ENCODE data around the gene SPATC1L. TPM values are rescaled to one million over a fixed set of nuclear protein-coding genes. Genes with fewer than 3 reads are reported as not detected.

SPATC1L gene
- total RNA-seq, 1 experiment from 2014 or later, result 36.0 TPM

DNA sequence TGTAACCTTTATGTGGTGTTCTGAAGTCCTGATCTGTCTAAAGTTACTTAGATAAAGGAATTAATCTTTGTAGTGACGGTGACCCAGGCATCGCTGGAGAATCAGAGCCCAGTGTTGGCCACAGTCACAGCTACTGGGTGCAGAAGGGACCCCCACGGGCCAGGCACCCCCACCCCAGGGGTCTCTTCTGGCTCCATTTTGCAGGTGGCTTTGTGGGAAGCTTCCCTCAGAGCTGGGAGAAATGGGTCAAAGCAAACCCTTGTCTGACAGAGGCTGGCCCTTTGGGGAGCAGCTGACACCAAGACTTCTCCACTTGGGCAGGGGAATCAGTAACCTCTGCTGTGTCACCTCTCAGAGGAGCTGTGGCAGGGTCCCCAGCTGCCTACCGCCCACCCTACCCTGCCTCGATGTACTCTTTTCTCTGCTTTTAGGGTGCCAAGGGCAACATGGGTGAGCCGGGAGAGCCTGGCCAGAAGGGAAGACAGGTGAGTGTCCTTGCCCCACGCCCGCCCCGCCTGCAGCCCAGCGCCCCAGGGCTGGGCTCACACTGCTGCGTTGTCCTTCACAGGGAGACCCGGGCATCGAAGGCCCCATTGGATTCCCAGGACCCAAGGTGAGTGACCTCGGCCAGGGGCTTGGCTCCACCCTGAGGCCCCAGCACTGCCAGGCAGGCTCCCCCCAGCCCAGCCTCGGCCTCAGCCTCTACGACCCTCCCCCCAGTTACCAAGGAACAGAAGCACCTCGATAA is 68.6 kb downstream of the SPATC1L start:
- Histone ChIP-seq H3K27me3 (ENCODE audit: insufficient read depth, low read length) (no peaks in the 10 kb centered on the region), H2AFZ (ENCODE audit: low read length) (no peak overlapping the region), H3K79me1 (ENCODE audit: insufficient read depth, low read depth, low read length, poor library complexity, severe bottlenecking) (no peaks in the 10 kb centered on the region), H3K23me2 (ENCODE audit: insufficient read length, low read depth, low read length, poor library complexity, severe bottlenecking) (no peaks in the 10 kb centered on the region), H2BK120ac (ENCODE audit: low read depth, low read length, poor library complexity, severe bottlenecking) (no peak overlapping the region), H3K79me2 (ENCODE audit: insufficient read depth, low read length) (no peaks in the 10 kb centered on the region), H3K14ac (ENCODE audit: insufficient read depth, low read length) (no peak overlapping the region), H2BK15ac (ENCODE audit: low read depth, low read length) (no peak overlapping the region), H3T11ph (ENCODE audit: low read length) (no peak overlapping the region), H3K27ac (ENCODE audit: insufficient read length, low read depth, low read length) (no peak overlapping the region), H2BK12ac (ENCODE audit: insufficient read length, low read depth, low read length) (no peak overlapping the region), H3K23ac (ENCODE audit: insufficient read length, low read depth, low read length) (no peak overlapping the region), H4K8ac (replicated peaks; ENCODE audit: insufficient read length, low read depth, low read length) (no peak overlapping the region), H3K4me2 (ENCODE audit: insufficient read depth, insufficient read length, low read length) (no peak overlapping the region), H3K56ac (ENCODE audit: insufficient read length, low read depth, low read length) (no peak overlapping the region), H3K4me1 (ENCODE audit: insufficient read depth, low read length) (no peaks in the 10 kb centered on the region), H2BK20ac (ENCODE audit: low read depth, low read length, poor library complexity, severe bottlenecking) (no peak overlapping the region), H4K5ac (ENCODE audit: insufficient read length, low read depth, low read length) (no peak overlapping the region), H3K9ac (ENCODE audit: extremely low read depth, insufficient read length, low read length) (no peak overlapping the region), H4K91ac (ENCODE audit: insufficient read length, low read depth, low read length) (no peak overlapping the region), H2AK5ac (ENCODE audit: insufficient read length, low read length) (no peak overlapping the region), H4K20me1 (ENCODE audit: control insufficient read depth, insufficient read depth, insufficient read length) (no peaks in the 10 kb centered on the region), H3K4ac (ENCODE audit: low read depth, low read length) (no peak overlapping the region), H2BK5ac (ENCODE audit: insufficient read length, low read length) (no peak overlapping the region), H3K18ac (ENCODE audit: insufficient read length, low read depth, low read length) (no peak overlapping the region), H3K9me3 (ENCODE audit: control insufficient read depth, low read depth, low read length) (no peaks in the 10 kb centered on the region)
- peaks cover 26 to 54% (median 33%) of the 10 kb centered on the region in 3 experiments for H3K36me3 Mint-ChIP-seq (ENCODE audit: insufficient read depth in 1 of 3, low read depth in 3 of 3)
- H3K4me1 Mint-ChIP-seq, result peaks cover 0 to under 1% of the 10 kb centered on the region in 2 experiments; a peak in 1 of 4 replicates
- no CpG with 5 or more reads among the region's 17 CpGs for WGBS (ENCODE audit: extremely low coverage, insufficient read length, low lambda C conversion rate)
- TF ChIP-seq, protein P1, sequence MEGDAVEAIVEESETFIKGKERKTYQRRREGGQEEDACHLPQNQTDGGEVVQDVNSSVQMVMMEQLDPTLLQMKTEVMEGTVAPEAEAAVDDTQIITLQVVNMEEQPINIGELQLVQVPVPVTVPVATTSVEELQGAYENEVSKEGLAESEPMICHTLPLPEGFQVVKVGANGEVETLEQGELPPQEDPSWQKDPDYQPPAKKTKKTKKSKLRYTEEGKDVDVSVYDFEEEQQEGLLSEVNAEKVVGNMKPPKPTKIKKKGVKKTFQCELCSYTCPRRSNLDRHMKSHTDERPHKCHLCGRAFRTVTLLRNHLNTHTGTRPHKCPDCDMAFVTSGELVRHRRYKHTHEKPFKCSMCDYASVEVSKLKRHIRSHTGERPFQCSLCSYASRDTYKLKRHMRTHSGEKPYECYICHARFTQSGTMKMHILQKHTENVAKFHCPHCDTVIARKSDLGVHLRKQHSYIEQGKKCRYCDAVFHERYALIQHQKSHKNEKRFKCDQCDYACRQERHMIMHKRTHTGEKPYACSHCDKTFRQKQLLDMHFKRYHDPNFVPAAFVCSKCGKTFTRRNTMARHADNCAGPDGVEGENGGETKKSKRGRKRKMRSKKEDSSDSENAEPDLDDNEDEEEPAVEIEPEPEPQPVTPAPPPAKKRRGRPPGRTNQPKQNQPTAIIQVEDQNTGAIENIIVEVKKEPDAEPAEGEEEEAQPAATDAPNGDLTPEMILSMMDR (conservative IDR thresholded peaks at IDR 0.05), result no peak
- peak; percentile 18 for DNase-seq
- H3K4me3 Mint-ChIP-seq, result no peak overlapping the region
- H3K27me3 Mint-ChIP-seq (ENCODE audit: low read depth), result no peaks in the 10 kb centered on the region
- H3K9me3 Mint-ChIP-seq, result peaks cover 0 to 8% of the 10 kb centered on the region in 2 experiments; a peak in 2 of 5 replicates
- H3K27ac Mint-ChIP-seq, result no peak overlapping the region; a peak in 1 of 7 replicates

All from H9 (cell line).